Measurements from ENCODE around the gene PLEKHA4. TPM values are rescaled to one million over a fixed set of nuclear protein-coding genes. Genes with fewer than 3 reads are reported as not detected.
"Not testable (repeated sequence)": the region's sequence is repeated elsewhere in the genome, so short reads cannot be mapped to it uniquely, and the experiment has no call there.

PLEKHA4 gene
- total RNA-seq, 4 donors from 2014 or later: 11.4 to 29.2 (median 18.1) TPM

DNA sequence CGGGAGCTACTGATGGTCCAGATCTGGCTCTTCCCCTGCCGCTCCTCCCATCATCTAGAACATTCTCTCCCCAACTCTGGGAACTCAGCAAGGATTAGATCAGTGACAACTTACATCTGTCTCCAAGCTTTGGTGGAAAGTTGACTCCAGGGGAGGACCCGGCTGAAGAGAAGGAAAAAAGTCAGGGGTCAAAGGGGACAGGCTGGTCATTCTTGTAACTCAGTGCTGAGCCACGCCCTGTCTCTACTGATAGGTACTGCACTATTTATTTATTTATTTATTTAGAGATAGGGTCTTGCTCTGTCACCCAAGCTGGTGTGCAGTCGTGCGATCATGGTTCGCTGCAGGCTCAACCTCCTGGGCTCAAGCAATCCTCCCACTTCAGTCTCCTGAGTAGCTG lies 14.3 kb downstream of the PLEKHA4 start:
- no peaks in the 10 kb centered on the region for H3K4me1 ChIP-seq
- TF ChIP-seq POLR2A (IDR thresholded peaks at IDR 0.05): no peak
- TF ChIP-seq, protein P1, sequence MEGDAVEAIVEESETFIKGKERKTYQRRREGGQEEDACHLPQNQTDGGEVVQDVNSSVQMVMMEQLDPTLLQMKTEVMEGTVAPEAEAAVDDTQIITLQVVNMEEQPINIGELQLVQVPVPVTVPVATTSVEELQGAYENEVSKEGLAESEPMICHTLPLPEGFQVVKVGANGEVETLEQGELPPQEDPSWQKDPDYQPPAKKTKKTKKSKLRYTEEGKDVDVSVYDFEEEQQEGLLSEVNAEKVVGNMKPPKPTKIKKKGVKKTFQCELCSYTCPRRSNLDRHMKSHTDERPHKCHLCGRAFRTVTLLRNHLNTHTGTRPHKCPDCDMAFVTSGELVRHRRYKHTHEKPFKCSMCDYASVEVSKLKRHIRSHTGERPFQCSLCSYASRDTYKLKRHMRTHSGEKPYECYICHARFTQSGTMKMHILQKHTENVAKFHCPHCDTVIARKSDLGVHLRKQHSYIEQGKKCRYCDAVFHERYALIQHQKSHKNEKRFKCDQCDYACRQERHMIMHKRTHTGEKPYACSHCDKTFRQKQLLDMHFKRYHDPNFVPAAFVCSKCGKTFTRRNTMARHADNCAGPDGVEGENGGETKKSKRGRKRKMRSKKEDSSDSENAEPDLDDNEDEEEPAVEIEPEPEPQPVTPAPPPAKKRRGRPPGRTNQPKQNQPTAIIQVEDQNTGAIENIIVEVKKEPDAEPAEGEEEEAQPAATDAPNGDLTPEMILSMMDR (IDR thresholded peaks at IDR 0.05): no peak
- TF ChIP-seq EP300 (IDR thresholded peaks at IDR 0.05): no peak
- no peak for TF ChIP-seq POLR2AphosphoS5 (IDR thresholded peaks at IDR 0.05)
- no peak overlapping the region for H3K4me3 ChIP-seq
- H3K27me3 ChIP-seq: no peaks in the 10 kb centered on the region
- H3K9me3 ChIP-seq: no peaks in the 10 kb centered on the region
- no peak overlapping the region for H3K27ac ChIP-seq
- 82% methylated on average over 5 of the region's 7 CpGs; no CpG with 5 or more reads in 1 of the 2 donors for WGBS, 2 donors (ENCODE audit: low coverage in 1 of 2)
- no peak for ATAC-seq
- peaks cover 0 to 35% of the 10 kb centered on the region in 2 donors for H3K36me3 ChIP-seq

- Histone ChIP-seq H3K4me1 (no peaks in the 10 kb centered on the region), H3K27ac (no peak overlapping the region), H3K9me3 (no peaks in the 10 kb centered on the region), H3K27me3 (no peaks in the 10 kb centered on the region), H3K4me3 (no peak overlapping the region), H3K36me3 (peaks cover 0 to 39% of the 10 kb centered on the region in 2 donors)
- 85% methylated on average over 3 of the region's 8 CpGs; no CpG with 5 or more reads in 1 of the 2 donors for WGBS, 2 donors (ENCODE audit: low coverage in 1 of 2)
- TF ChIP-seq, protein P1 (IDR thresholded peaks at IDR 0.05): no peak
- no peak for TF ChIP-seq POLR2A (IDR thresholded peaks at IDR 0.05)
- TF ChIP-seq EP300 (IDR thresholded peaks at IDR 0.05): no peak
- TF ChIP-seq POLR2AphosphoS5 (IDR thresholded peaks at IDR 0.05): no peak
- ATAC-seq: no peak
Measured at GRCh38 chr19:48853483-48853882, 14.9 kb downstream of the PLEKHA4 start.

- H3K9me3 ChIP-seq: no peaks in the 10 kb centered on the region
- no peaks in the 10 kb centered on the region for H3K4me1 ChIP-seq
- H3K4me3 ChIP-seq: no peak overlapping the region
- TF ChIP-seq EP300 (IDR thresholded peaks at IDR 0.05) (no peak), POLR2AphosphoS5 (IDR thresholded peaks at IDR 0.05) (no peak), POLR2A (IDR thresholded peaks at IDR 0.05) (no peak)
- TF ChIP-seq, protein P1 (IDR thresholded peaks at IDR 0.05): no peak
- ATAC-seq: no peak
- 70 to 86% methylated on average over 2 of the region's 4 CpGs for WGBS, 2 donors (ENCODE audit: low coverage in 1 of 2)
- no peak overlapping the region for H3K27ac ChIP-seq
- peaks cover 0 to 46% of the 10 kb centered on the region in 2 donors for H3K36me3 ChIP-seq
- H3K27me3 ChIP-seq: no peaks in the 10 kb centered on the region
Measured at GRCh38 chr19:48852292-48852691, 16.1 kb downstream of the PLEKHA4 start.

DNA sequence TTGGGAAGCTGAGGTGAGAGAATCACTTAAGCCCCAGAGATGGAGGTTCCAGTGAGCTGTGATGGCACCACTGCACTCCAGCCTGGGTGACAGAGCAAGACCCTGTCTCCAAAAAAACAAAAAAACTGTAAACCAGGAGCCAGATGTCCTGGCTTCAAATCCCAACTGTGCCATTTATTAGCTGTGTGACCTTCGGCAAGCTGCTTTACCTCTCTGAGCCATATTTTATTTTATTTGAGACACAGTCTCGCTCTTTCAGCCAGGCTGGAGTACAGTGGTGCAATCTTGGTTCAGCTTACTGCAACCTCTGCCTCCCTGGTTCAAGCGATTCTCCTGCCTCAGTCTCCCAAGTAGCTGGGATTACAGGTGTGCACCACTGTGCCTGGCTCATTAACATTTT lies 21.8 kb downstream of the PLEKHA4 start:
- not testable (repeated sequence) for H3K4me1 ChIP-seq, H3K9me3 ChIP-seq, H3K4me3 ChIP-seq, H3K27ac ChIP-seq, ATAC-seq, H3K27me3 ChIP-seq
- WGBS, 2 donors (ENCODE audit: low coverage in 1 of 2): 94 to 97% methylated on average over 3 of the region's 3 CpGs
- H3K36me3 ChIP-seq: peaks cover 0 to 76% of the 10 kb centered on the region in 2 donors

DNA sequence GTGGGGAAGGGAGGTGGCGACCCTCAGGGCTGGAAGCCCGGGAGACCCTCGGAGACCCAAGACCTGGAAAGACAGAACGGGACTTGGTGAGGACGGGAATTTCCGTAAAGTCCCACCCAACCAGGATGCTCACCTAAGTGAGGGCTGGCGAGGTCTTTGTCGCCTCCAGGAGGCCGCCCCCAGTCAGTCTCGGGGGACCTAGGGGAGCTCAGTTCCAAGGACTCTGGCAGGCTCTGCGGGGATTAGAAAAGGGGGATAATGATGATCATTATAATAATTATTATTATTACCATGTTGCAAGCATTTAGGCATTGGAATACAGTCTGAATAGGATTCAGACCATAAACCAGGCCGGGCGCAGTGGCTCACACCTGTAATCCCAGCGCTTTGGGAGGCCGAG lies 23.0 kb downstream of the PLEKHA4 start:
- Histone ChIP-seq H3K27me3 (no peaks in the 10 kb centered on the region), H3K4me1 (no peaks in the 10 kb centered on the region), H3K27ac (no peak overlapping the region), H3K4me3 (no peak overlapping the region), H3K9me3 (no peaks in the 10 kb centered on the region), H3K36me3 (peaks cover 0 to 69% of the 10 kb centered on the region in 2 donors)
- TF ChIP-seq, protein P1 (IDR thresholded peaks at IDR 0.05): no peak
- TF ChIP-seq EP300 (IDR thresholded peaks at IDR 0.05) (no peak), POLR2A (IDR thresholded peaks at IDR 0.05) (no peak), POLR2AphosphoS5 (IDR thresholded peaks at IDR 0.05) (no peak)
- no peak for ATAC-seq
- WGBS, 2 donors (ENCODE audit: low coverage in 1 of 2): 87 to 99% methylated on average over 11 of the region's 15 CpGs

All from gastroesophageal sphincter (tissue), 4 donors.